M059J (cell line): ENCODE data around the gene PAPSS2. TPM values are rescaled to one million over a fixed set of nuclear protein-coding genes. Genes with fewer than 3 reads are reported as not detected.
A peak's percentile ranks its signal among the peaks of the same experiment; 100 is the strongest.
"Not testable (repeated sequence)": the region's sequence is repeated elsewhere in the genome, so short reads cannot be mapped to it uniquely, and the experiment has no call there.

Source experiments
- DNase-seq: peaks from one replicate; pipeline ENCODE4 v3.0.0-alpha.2; 2012; ENCODE audit warnings: low read depth
- total RNA-seq: library from RNA; depleted of rRNA; stranded (reverse); fragments of >200 nt; shearing (Covaris generic); gene quantifications from 2 replicates; pipeline ENCODE4 v1.2.3, GENCODE V29; 2014

Gene PAPSS2
- total RNA-seq, 1 experiment from 2014 or later: 81.0 TPM

GRCh38 chr10:87705339-87705738 is 45.7 kb downstream of the PAPSS2 start:
- peak; percentile 86 for DNase-seq

GRCh38 chr10:87706731-87707130 is 47.1 kb downstream of the PAPSS2 start:
- DNase-seq: peak; percentile 94

- no peak for DNase-seq
Measured at GRCh38 chr10:87707254-87707653, 47.6 kb downstream of the PAPSS2 start.

- DNase-seq: no peak
Measured at GRCh38 chr10:87712913-87713616, 53.4 kb downstream of the PAPSS2 start.

GRCh38 chr10:87713707-87714106 is 54.0 kb downstream of the PAPSS2 start:
- no peak for DNase-seq

GRCh38 chr10:87715552-87716347 is 56.1 kb downstream of the PAPSS2 start:
- no peak for DNase-seq

- DNase-seq: no peak
Measured at GRCh38 chr10:87716348-87716670, 56.6 kb downstream of the PAPSS2 start.

GRCh38 chr10:87720665-87721064 is 61.0 kb downstream of the PAPSS2 start:
- DNase-seq: no peak

GRCh38 chr10:87721781-87722180 is 62.1 kb downstream of the PAPSS2 start:
- no peak for DNase-seq

- DNase-seq: no peak
Measured at GRCh38 chr10:87722716-87723115, 63.0 kb downstream of the PAPSS2 start.

- no peak for DNase-seq
Measured at GRCh38 chr10:87723500-87723899, 63.8 kb downstream of the PAPSS2 start.

GRCh38 chr10:87724789-87725188 is 65.1 kb downstream of the PAPSS2 start:
- no peak for DNase-seq

- no peak for DNase-seq
Measured at GRCh38 chr10:87729940-87730339, 70.3 kb downstream of the PAPSS2 start.

GRCh38 chr10:87733081-87733480 is 73.4 kb downstream of the PAPSS2 start:
- no peak for DNase-seq

GRCh38 chr10:87734987-87735827 is 75.5 kb downstream of the PAPSS2 start:
- peak; percentile 47 for DNase-seq

- DNase-seq: not testable (repeated sequence)
Measured at GRCh38 chr10:87738253-87738652, 78.6 kb downstream of the PAPSS2 start.

GRCh38 chr10:87739703-87740102 is 80.0 kb downstream of the PAPSS2 start:
- DNase-seq: no peak

GRCh38 chr10:87740254-87740655 is 80.6 kb downstream of the PAPSS2 start:
- DNase-seq: no peak

- not testable (repeated sequence) for DNase-seq
Measured at GRCh38 chr10:87742992-87743610, 83.4 kb downstream of the PAPSS2 start.

GRCh38 chr10:87744606-87745005 is 84.9 kb downstream of the PAPSS2 start:
- no peak for DNase-seq

- no peak for DNase-seq
Measured at GRCh38 chr10:87746911-87747310, 87.2 kb downstream of the PAPSS2 start.

GRCh38 chr10:87748244-87748643 is 88.6 kb downstream of the PAPSS2 start:
- not testable (repeated sequence) for DNase-seq
